Measurements from ENCODE around the gene ING3. TPM values are rescaled to one million over a fixed set of nuclear protein-coding genes. Genes with fewer than 3 reads are reported as not detected.

Gene ING3
- total and polyA plus RNA-seq, 2 of the 8 experiments (the other 6 are each of a cell fraction or from before 2014, with no cell fraction given): 6.0 to 17.7 TPM

- Histone ChIP-seq H3K23ac (ENCODE audit: insufficient read length) (no peak overlapping the region), H2BK5ac (ENCODE audit: low read depth, low read length) (no peak overlapping the region), H3K56ac (replicated peaks; ENCODE audit: insufficient read length, low read depth, low read length) (no peak overlapping the region), H4K8ac (ENCODE audit: extremely low read depth, insufficient read depth, low read length) (no peak overlapping the region), H3K27ac (ENCODE audit: low read depth, low read length) (no peak overlapping the region), H3K14ac (ENCODE audit: insufficient read length) (no peak overlapping the region), H3K9me3 (ENCODE audit: insufficient read depth in 2 of 2, low read depth in 1 of 2, low read length in 1 of 2) (no peaks in the 10 kb centered on the region), H3K9ac (replicated peaks in 1 of 4; ENCODE audit: extremely low read depth in 1 of 4, low read depth in 3 of 4, low read length in 3 of 4) (no peak overlapping the region), H3K4ac (replicated peaks; ENCODE audit: insufficient read length, low read depth, low read length) (no peak overlapping the region), H3K23me2 (ENCODE audit: low read depth, low read length) (no peaks in the 10 kb centered on the region), H2BK15ac (ENCODE audit: low read length) (no peak overlapping the region), H4K20me1 (replicated peaks in 1 of 2; ENCODE audit: control insufficient read depth in 1 of 2, insufficient read depth in 2 of 2, low read length in 2 of 2) (peaks cover 0 to 2% of the 10 kb centered on the region in 2 experiments), H2AK5ac (ENCODE audit: low read depth, low read length) (no peak overlapping the region), H2BK120ac (replicated peaks; ENCODE audit: low read depth, low read length) (no peak overlapping the region), H4K5ac (ENCODE audit: insufficient read length, low read depth, low read length) (no peak overlapping the region), H3K4me2 (ENCODE audit: insufficient read depth in 1 of 2, low read depth in 2 of 2, low read length in 2 of 2) (no peak overlapping the region), H3K4me1 (replicated peaks in 1 of 4; ENCODE audit: control insufficient read depth in 3 of 4, insufficient read depth in 4 of 4, low read length in 3 of 4) (no peaks in the 10 kb centered on the region), H3K18ac (ENCODE audit: extremely low read depth, low read length) (no peak overlapping the region), H3K79me1 (ENCODE audit: low read depth, low read length) (no peaks in the 10 kb centered on the region), H3K27me3 (replicated peaks in 1 of 4; ENCODE audit: control insufficient read depth in 3 of 4, extremely low read depth in 1 of 4, insufficient read depth in 3 of 4, low read length in 3 of 4) (peaks cover 0 to 1% (median 0%) of the 10 kb centered on the region in 4 experiments; a peak in 1 of 7 replicates), H3K79me2 (ENCODE audit: control insufficient read depth in 1 of 2, insufficient read depth in 2 of 2, low read length in 2 of 2) (no peaks in the 10 kb centered on the region), H3K4me3 (ENCODE audit: extremely low read depth in 1 of 4, insufficient read depth in 2 of 4, low read depth in 3 of 4, low read length in 4 of 4) (no peak overlapping the region), H2BK12ac (ENCODE audit: low read depth, low read length) (no peak overlapping the region), H3K36me3 (ENCODE audit: control insufficient read depth in 2 of 4, insufficient read depth in 4 of 4, low read length in 3 of 4) (no peaks in the 10 kb centered on the region), H2AFZ (ENCODE audit: low read length) (no peak overlapping the region), H2BK20ac (ENCODE audit: low read length) (no peak overlapping the region), H4K91ac (replicated peaks; ENCODE audit: insufficient read length, low read length) (no peak overlapping the region)
- DNase-seq (ENCODE audit: low read depth in 1 of 2, low spot score in 2 of 2) (no peak), FAIRE-seq (no peak)
- 82% methylated on average over 4 of the region's 4 CpGs; no CpG with 5 or more reads in 1 of the 2 experiments for WGBS, 2 experiments (ENCODE audit: extremely low coverage in 1 of 2, insufficient coverage in 1 of 2, insufficient read length in 1 of 2, insufficient replicate concordance in 2 of 2, low coverage in 1 of 2, low lambda C conversion rate in 2 of 2, missing lambda C conversion rate in 1 of 2)
- no peak for TF ChIP-seq GABPA (IDR thresholded peaks at IDR 0.05; ENCODE audit: borderline replicate concordance, insufficient read depth, low read length)
- TF ChIP-seq RAD21 (IDR thresholded peaks at IDR 0.05 in 1 of 2, conservative IDR thresholded peaks at IDR 0.05 in 1 of 2; ENCODE audit: low read depth in 2 of 2, low read length in 2 of 2): peak; percentile 55 to 58
- TF ChIP-seq CTCF (IDR thresholded peaks at IDR 0.05; ENCODE audit: control extremely low read depth in 1 of 3, insufficient read depth in 1 of 3, low read depth in 1 of 3, low read length in 3 of 3): peak; percentile 16 to 43 (median 29)
- TF ChIP-seq PHF8 (conservative IDR thresholded peaks at IDR 0.05; ENCODE audit: low read depth, low read length): no peak
- POLR2A ChIA-PET (ENCODE audit: partially characterized antibody): interaction anchor here (1.0 kb wide), 1 partner anchor 10 kb away, joined by 3 read pairs; no protein-coding TSS in a partner anchor
- CTCF ChIA-PET (ENCODE audit: partially characterized antibody): interaction anchor here (0.7 to 1.3 kb wide), 2 partner anchors 118 to 143 kb away, joined by 3 to 4 read pairs; no protein-coding TSS in a partner anchor
These were observed 31.5 kb downstream of the ING3 start for GRCh38 chr7:120981888-120982615.
